T-cell (primary cell): Measurements from ENCODE around the gene OSBPL10. TPM values are rescaled to one million over a fixed set of nuclear protein-coding genes. Genes with fewer than 3 reads are reported as not detected.

Experiments used
- ATAC-seq, 4 experiments: fragments of 200-7000 bp in 3 of 4; fragments of 150-1000 bp in 1 of 4; cut with Tn5 transposase; replicated peaks in 1 of 4; 1 replicate in 3 of 4; 2 replicates in 1 of 4; pipeline ENCODE4 v1.10.0; 2021; ENCODE audit warnings: moderate library complexity in 3 of 4, mild to moderate bottlenecking in 2 of 4, moderate number of reproducible peaks in 1 of 4
- CTCF ChIA-PET, 2 donors: fragments of 300-600 bp; sonication (Branson Sonifier 250); formaldehyde crosslinking; loops; one replicate each; lab custom pipeline; 2022; ENCODE audit warnings: antibody characterized with exemption in 2 of 2; lab: Charles Lee
- POLR2A ChIA-PET, 2 donors: fragments of 300-600 bp; sonication (Branson Sonifier 250); formaldehyde crosslinking; loops; one replicate each; lab custom pipeline; 2022; ENCODE audit warnings: antibody characterized with exemption in 2 of 2; lab: Charles Lee
- DNase-seq, 35 experiments: peaks; one replicate each; pipeline versions ENCODE4 v3.0.0 to v3.0.0-alpha.2; 2013 to 2023
- H3K27ac ChIP-seq: one replicate; pipeline ENCODE4 v1.5.1; 2013; ENCODE audit warnings: low read length
- H3K27me3 ChIP-seq, 2 experiments: replicated peaks in 1 of 2; 1 replicate in 1 of 2; 2 replicates in 1 of 2; pipeline versions ENCODE4 v1.6.1 to v1.7.0; 2013; ENCODE audit warnings: low read length in 1 of 2, mixed read lengths in 1 of 2; ENCODE audit not compliant: control insufficient read depth in 2 of 2, insufficient read depth in 2 of 2; ENCODE audit errors: extremely low read depth in 1 of 2
- H3K36me3 ChIP-seq, 2 donors: 1 replicate in 1 of 2; 2 replicates in 1 of 2; pipeline versions ENCODE4 v1.6.1 to v1.7.0; 2013; ENCODE audit warnings: low read length in 1 of 2; ENCODE audit not compliant: control insufficient read depth in 2 of 2, insufficient read depth in 1 of 2; ENCODE audit errors: extremely low read depth in 1 of 2
- H3K4me1 ChIP-seq, 2 experiments: 1 replicate in 1 of 2; 2 replicates in 1 of 2; pipeline versions ENCODE4 v1.6.1 to v1.7.0; 2013; ENCODE audit warnings: low read length in 2 of 2, mixed read lengths in 1 of 2; ENCODE audit not compliant: insufficient read depth in 2 of 2, control insufficient read depth in 1 of 2; ENCODE audit errors: extremely low read depth in 1 of 2
- H3K4me3 ChIP-seq, 2 donors: 1 replicate in 1 of 2; 2 replicates in 1 of 2; pipeline versions ENCODE4 v1.5.1 to v1.7.0; 2013; ENCODE audit warnings: mild to moderate bottlenecking in 2 of 2, low read length in 1 of 2, moderate library complexity in 1 of 2; ENCODE audit not compliant: control insufficient read depth in 1 of 2; ENCODE audit errors: extremely low read depth in 1 of 2
- H3K9me3 ChIP-seq: 2 replicates; pipeline ENCODE4 v1.7.0; 2013
- H3K27ac Mint-ChIP-seq, 2 donors: one replicate each; pipeline ENCODE4 v1.8.0; 2020 to 2021; ENCODE audit warnings: mild to moderate bottlenecking in 2 of 2, mixed read lengths in 2 of 2
- H3K27me3 Mint-ChIP-seq, 2 donors: one replicate each; pipeline ENCODE4 v1.8.0; 2021 to 2022; ENCODE audit warnings: mixed read lengths in 2 of 2
- H3K36me3 Mint-ChIP-seq: one replicate; pipeline ENCODE4 v1.8.0; 2021; ENCODE audit warnings: mixed read lengths
- H3K4me1 Mint-ChIP-seq, 3 donors: one replicate each; pipeline ENCODE4 v1.8.0; 2020 to 2022; ENCODE audit warnings: mixed read lengths in 3 of 3, mild to moderate bottlenecking in 1 of 3
- H3K4me3 Mint-ChIP-seq, 3 donors: one replicate each; pipeline ENCODE4 v1.8.0; 2020 to 2022; ENCODE audit warnings: mild to moderate bottlenecking in 3 of 3, mixed read lengths in 3 of 3, moderate library complexity in 3 of 3
- H3K9me3 Mint-ChIP-seq, 3 donors: one replicate each; pipeline ENCODE4 v1.8.0; 2020 to 2022; ENCODE audit warnings: mixed read lengths in 3 of 3
- WGBS: methylation state at CpG from one replicate; pipeline ENCODE4 v1.1.5; 2013; ENCODE audit warnings: missing lambda C conversion rate; ENCODE audit not compliant: insufficient coverage; 5-methylcytosine and 5-hydroxymethylcytosine counted together
- total RNA-seq, 35 experiments: library from RNA in 6 of 35; stranded (reverse) in 6 of 35; fragments of 120-200 nt in 1 of 35; gene quantifications; one replicate each; pipeline versions ENCODE4 v1.2.1 to v1.2.4 and lab custom pipeline; 2013 to 2026

Gene OSBPL10
- total RNA-seq, 5 donors from 2014 or later (not counting 1 experiment from before 2014, with no cell fraction given): 0.77 to 10.4 (median 2.1) TPM

DNA sequence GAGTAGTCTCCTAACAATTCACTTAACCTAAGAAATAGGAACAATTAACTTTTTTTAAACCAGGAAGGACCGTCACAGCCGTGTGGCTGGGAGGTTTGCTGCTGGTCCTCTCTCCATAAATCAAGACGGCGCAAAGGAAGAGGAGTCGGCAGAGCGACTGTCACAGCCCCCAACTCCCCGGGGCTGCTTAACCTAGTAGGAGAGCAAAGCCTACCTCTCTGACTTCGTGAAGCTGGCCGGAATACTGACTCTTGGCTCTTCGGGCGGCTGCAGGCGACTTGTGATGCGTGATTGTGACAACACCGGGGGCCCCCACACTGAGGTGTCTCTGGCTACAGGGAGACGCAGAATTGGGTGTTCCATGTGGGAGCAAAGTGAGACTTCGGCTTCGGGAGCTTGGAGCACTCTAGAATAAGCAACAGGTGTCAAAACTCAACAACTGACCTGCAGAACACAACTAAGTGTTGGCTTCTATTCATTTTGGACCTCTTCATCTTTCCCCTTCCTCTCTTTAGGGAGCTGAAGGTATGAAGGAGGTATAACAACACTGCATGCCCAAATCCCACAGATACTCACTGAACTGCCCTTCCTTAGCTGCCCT lies 151.1 kb downstream of the OSBPL10 start:
- ATAC-seq: no peak
- ChIA-PET POLR2A (no interaction called here), CTCF (no interaction called here)
- no peaks in the 10 kb centered on the region for H3K27me3 ChIP-seq
- DNase-seq: no peak
- no peaks in the 10 kb centered on the region for H3K36me3 ChIP-seq
- H3K9me3 Mint-ChIP-seq: no peaks in the 10 kb centered on the region
- no peak overlapping the region for H3K4me3 Mint-ChIP-seq
- H3K4me3 ChIP-seq: no peak overlapping the region
- no peak overlapping the region for H3K27ac ChIP-seq
- no peaks in the 10 kb centered on the region for H3K9me3 ChIP-seq
- peaks cover 3 to 25% (median 19%) of the 10 kb centered on the region in 3 donors for H3K4me1 Mint-ChIP-seq
- H3K27ac Mint-ChIP-seq: no peak overlapping the region
- H3K27me3 Mint-ChIP-seq: peaks cover 0 to 1% of the 10 kb centered on the region in 2 donors
- 84% methylated on average over 12 of the region's 17 CpGs for WGBS
- H3K4me1 ChIP-seq: peaks cover 0 to 12% of the 10 kb centered on the region in 2 experiments
- no peaks in the 10 kb centered on the region for H3K36me3 Mint-ChIP-seq

DNA sequence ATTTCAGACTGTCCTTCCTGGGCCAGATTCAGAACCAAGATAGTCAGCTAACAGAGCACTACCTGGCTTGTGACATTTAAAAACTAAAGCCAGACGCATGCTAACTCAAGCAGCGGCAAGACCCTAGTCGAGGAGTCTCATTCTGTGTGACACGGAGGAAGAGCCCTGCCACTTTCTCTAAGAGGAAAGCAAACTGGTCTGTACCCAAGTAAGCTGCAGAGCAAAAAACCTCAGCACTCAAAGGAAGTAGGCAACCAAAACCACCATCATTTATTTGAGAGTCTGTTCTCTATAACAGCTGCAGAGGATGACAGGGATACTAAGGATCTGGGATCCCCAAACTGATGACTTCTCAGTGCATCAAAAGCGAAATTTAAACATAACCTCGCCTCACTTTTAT lies 152.1 kb downstream of the OSBPL10 start:
- H3K36me3 ChIP-seq: no peaks in the 10 kb centered on the region
- no peak overlapping the region for H3K27ac ChIP-seq
- no peaks in the 10 kb centered on the region for H3K36me3 Mint-ChIP-seq
- H3K27me3 Mint-ChIP-seq: peaks cover 0 to 6% of the 10 kb centered on the region in 2 donors
- CTCF ChIA-PET: no interaction called here
- H3K4me1 Mint-ChIP-seq: peaks cover 3 to 25% (median 19%) of the 10 kb centered on the region in 3 donors
- H3K9me3 Mint-ChIP-seq: no peaks in the 10 kb centered on the region
- POLR2A ChIA-PET: no interaction called here
- H3K4me3 ChIP-seq: no peak overlapping the region
- peak overlapping the region in 1 of 2 donors; percentile 87 for H3K27ac Mint-ChIP-seq
- H3K27me3 ChIP-seq: no peaks in the 10 kb centered on the region
- H3K9me3 ChIP-seq: no peaks in the 10 kb centered on the region
- H3K4me3 Mint-ChIP-seq: no peak overlapping the region
- 55% methylated on average over 3 of the region's 6 CpGs for WGBS
- no peak for DNase-seq
- ATAC-seq: peak in 3 of 4 experiments; percentile 63 to 81 (median 71)
- peaks cover 0 to 12% of the 10 kb centered on the region in 2 experiments for H3K4me1 ChIP-seq

DNA sequence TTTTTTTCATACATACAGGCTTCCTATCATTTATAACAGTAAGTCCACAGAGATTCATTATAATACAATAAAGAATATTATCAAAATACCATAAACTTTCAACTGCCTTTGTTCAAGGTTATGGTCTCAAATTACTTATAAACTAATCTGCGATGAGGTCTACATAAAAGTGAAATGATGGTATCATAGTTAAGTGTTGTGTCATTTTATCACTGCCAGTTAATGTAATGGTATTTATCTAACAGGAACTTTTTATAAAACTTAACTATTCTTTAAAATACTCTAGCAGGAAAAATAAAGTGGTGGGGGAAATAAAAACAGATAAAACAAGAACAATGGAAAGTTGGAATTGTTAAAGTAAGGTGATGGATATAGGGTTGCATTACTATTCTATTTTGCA lies 153.1 kb downstream of the OSBPL10 start:
- CTCF ChIA-PET: no interaction called here

DNA sequence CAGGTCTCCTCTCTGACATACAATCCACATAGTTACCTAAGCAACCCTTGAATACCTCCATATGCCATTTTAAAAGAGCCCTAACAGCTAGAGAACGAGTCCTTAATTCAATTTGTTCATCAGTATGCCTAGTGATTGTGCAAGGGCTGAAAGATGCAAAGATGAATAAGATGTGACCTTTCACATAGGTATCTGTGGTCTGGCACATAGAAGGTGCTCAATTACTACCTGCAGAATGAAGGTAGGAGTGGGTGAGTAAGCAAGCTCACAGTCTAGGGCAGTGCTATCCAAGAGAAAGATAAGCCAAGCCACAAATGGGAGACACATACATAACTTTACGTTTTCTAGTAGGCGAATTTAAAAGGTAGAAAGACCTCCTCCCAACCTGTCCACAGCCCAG lies 157.9 kb downstream of the OSBPL10 start:
- Mint-ChIP-seq H3K9me3 (no peaks in the 10 kb centered on the region), H3K27ac (no peak overlapping the region), H3K27me3 (peaks cover 2 to 6% of the 10 kb centered on the region in 2 donors), H3K36me3 (no peaks in the 10 kb centered on the region), H3K4me1 (peaks cover 0 to 4% (median 0%) of the 10 kb centered on the region in 3 donors), H3K4me3 (no peak overlapping the region)
- Histone ChIP-seq H3K36me3 (no peaks in the 10 kb centered on the region), H3K9me3 (no peaks in the 10 kb centered on the region), H3K4me1 (peaks cover 0 to under 1% of the 10 kb centered on the region in 2 experiments), H3K27me3 (peaks cover 0 to 2% of the 10 kb centered on the region in 2 experiments), H3K27ac (no peak overlapping the region), H3K4me3 (no peak overlapping the region)
- WGBS: no CpG with 5 or more reads among the region's 3 CpGs
- ChIA-PET POLR2A (no interaction called here), CTCF (interaction anchor here in 1 of 2 donors (0.6 kb wide), 1 partner anchor 9 kb away, joined by 3 read pairs; no protein-coding TSS in a partner anchor)
- DNase-seq (no peak), ATAC-seq (no peak)

More for the DNA sequence above, 153.1 kb downstream of the OSBPL10 start:
- no peak for ATAC-seq
- Histone ChIP-seq H3K27ac (no peak overlapping the region), H3K4me1 (peaks cover 0 to 12% of the 10 kb centered on the region in 2 experiments), H3K36me3 (no peaks in the 10 kb centered on the region), H3K27me3 (peaks cover 0 to 2% of the 10 kb centered on the region in 2 experiments), H3K4me3 (no peak overlapping the region), H3K9me3 (no peaks in the 10 kb centered on the region)
- Mint-ChIP-seq H3K9me3 (no peaks in the 10 kb centered on the region), H3K27ac (no peak overlapping the region), H3K4me1 (peaks cover 3 to 25% (median 19%) of the 10 kb centered on the region in 3 donors), H3K4me3 (no peak overlapping the region), H3K36me3 (no peaks in the 10 kb centered on the region), H3K27me3 (peaks cover 0 to 6% of the 10 kb centered on the region in 2 donors)
- WGBS: no CpG with 5 or more reads among the region's 1 CpG
- no peak for DNase-seq
- POLR2A ChIA-PET: no interaction called here

DNA sequence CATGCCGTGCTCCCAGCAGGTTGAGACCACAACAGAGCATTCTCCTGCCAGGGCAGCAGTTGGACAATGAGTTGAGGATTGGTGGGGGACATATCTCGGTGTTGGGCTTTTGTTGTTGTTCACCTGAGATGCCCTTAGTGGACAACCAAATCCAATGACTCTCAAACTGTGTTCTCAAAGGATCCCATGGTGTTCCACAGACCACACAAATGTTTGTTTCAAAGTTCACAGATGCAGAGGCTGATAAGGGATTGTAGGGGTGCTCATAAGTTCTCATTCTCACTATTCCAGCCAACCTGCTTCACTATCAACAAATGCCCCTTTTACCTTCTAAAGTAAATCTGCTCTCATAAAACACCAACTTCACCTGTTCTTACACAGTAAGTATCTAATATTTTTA lies 159.9 kb downstream of the OSBPL10 start:
- no CpG with 5 or more reads among the region's 2 CpGs for WGBS
- no peak overlapping the region for H3K4me3 Mint-ChIP-seq
- no peak overlapping the region for H3K27ac Mint-ChIP-seq
- peaks cover 0 to 15% (median 9%) of the 10 kb centered on the region in 3 donors for H3K4me1 Mint-ChIP-seq
- Histone ChIP-seq H3K4me3 (no peak overlapping the region), H3K27ac (no peak overlapping the region), H3K9me3 (no peaks in the 10 kb centered on the region), H3K4me1 (peaks cover 0 to 8% of the 10 kb centered on the region in 2 experiments), H3K27me3 (peaks cover 0 to 6% of the 10 kb centered on the region in 2 experiments), H3K36me3 (no peaks in the 10 kb centered on the region)
- ChIA-PET CTCF (no interaction called here), POLR2A (no interaction called here)
- peaks cover 2 to 6% of the 10 kb centered on the region in 2 donors for H3K27me3 Mint-ChIP-seq
- DNase-seq (no peak), ATAC-seq (no peak)
- no peaks in the 10 kb centered on the region for H3K9me3 Mint-ChIP-seq
- no peaks in the 10 kb centered on the region for H3K36me3 Mint-ChIP-seq

DNA sequence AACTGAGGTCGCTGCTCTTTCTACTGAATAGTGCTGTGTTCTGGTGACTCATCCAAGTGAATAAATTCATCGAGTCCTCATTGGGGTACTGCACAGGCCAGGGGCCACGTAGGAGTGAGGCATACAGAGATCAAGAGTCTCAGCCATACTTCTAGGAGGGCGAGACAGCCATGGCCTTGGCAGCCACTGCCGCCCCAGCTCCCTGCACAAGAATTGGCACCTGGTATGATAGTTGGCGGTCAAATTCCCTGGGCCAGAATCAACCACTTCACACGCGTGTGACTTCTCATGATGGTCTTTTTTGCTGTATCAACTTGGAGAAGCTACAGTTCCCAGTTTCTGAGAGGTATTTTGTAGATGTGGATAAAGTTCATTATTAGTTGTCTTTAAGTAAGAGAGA lies 161.6 kb downstream of the OSBPL10 start:
- H3K27ac Mint-ChIP-seq: no peak overlapping the region
- H3K27me3 ChIP-seq: peaks cover 0 to 6% of the 10 kb centered on the region in 2 experiments
- no peaks in the 10 kb centered on the region for H3K36me3 ChIP-seq
- DNase-seq (no peak), ATAC-seq (no peak)
- no peak overlapping the region for H3K4me3 ChIP-seq
- CTCF ChIA-PET: no interaction called here
- no peak overlapping the region for H3K4me3 Mint-ChIP-seq
- H3K4me1 ChIP-seq: peaks cover 0 to 8% of the 10 kb centered on the region in 2 experiments
- H3K9me3 ChIP-seq: no peaks in the 10 kb centered on the region
- peaks cover 0 to 29% (median 23%) of the 10 kb centered on the region in 3 donors for H3K4me1 Mint-ChIP-seq
- no peaks in the 10 kb centered on the region for H3K36me3 Mint-ChIP-seq
- H3K27me3 Mint-ChIP-seq: peaks cover 0 to 2% of the 10 kb centered on the region in 2 donors
- no peaks in the 10 kb centered on the region for H3K9me3 Mint-ChIP-seq
- WGBS: 93% methylated on average over 4 of the region's 8 CpGs
- POLR2A ChIA-PET: interaction anchor here in 1 of 2 donors (0.7 kb wide), 1 partner anchor 217 kb away, joined by 6 read pairs; no protein-coding TSS in a partner anchor
- no peak overlapping the region for H3K27ac ChIP-seq
